Nephron progenitor cell (in vitro differentiated cells): ENCODE measurements around the gene CFAP74.

Experiments used
- DNase-seq: peaks from one replicate; pipeline ENCODE4 v3.0.0; 2021
- H3K27ac Mint-ChIP-seq: 2 replicates; pipeline ENCODE4 v1.8.0; 2021; ENCODE audit warnings: mild to moderate bottlenecking, moderate library complexity, mixed read lengths
- H3K27me3 Mint-ChIP-seq: 2 replicates; pipeline ENCODE4 v1.8.0; 2021; ENCODE audit warnings: mild to moderate bottlenecking, low read depth, mixed read lengths; ENCODE audit not compliant: poor library complexity
- H3K36me3 Mint-ChIP-seq: 2 replicates; pipeline ENCODE4 v1.8.0; 2021; ENCODE audit warnings: low read depth, mixed read lengths
- H3K4me1 Mint-ChIP-seq: 2 replicates; pipeline ENCODE4 v1.8.0; 2021; ENCODE audit warnings: mixed read lengths
- H3K4me3 Mint-ChIP-seq: 2 replicates; pipeline ENCODE4 v1.8.0; 2021; ENCODE audit warnings: mild to moderate bottlenecking, moderate library complexity, mixed read lengths
- H3K9me3 Mint-ChIP-seq: 2 replicates; pipeline ENCODE4 v1.8.0; 2021; ENCODE audit warnings: mild to moderate bottlenecking, moderate library complexity, mixed read lengths
- CTCF ChIP-seq: fragments of 200-600 bp; sonication (generic); IDR thresholded peaks from 2 replicates; pipeline ENCODE4 v1.5.0; 2021; ENCODE audit warnings: antibody characterized with exemption

The CFAP74 gene

GRCh38 chr1:1950940-1951339, 52.6 kb downstream of the CFAP74 start:
- no peak overlapping the region for H3K4me3 Mint-ChIP-seq
- no peak for DNase-seq
- peaks cover 43% of the 10 kb centered on the region for H3K27me3 Mint-ChIP-seq
- no peak for TF ChIP-seq CTCF
- peaks cover 15% of the 10 kb centered on the region for H3K9me3 Mint-ChIP-seq
- no peaks in the 10 kb centered on the region for H3K36me3 Mint-ChIP-seq
- peaks cover 19% of the 10 kb centered on the region for H3K4me1 Mint-ChIP-seq
- H3K27ac Mint-ChIP-seq = no peak overlapping the region

- peaks cover 46% of the 10 kb centered on the region for H3K27me3 Mint-ChIP-seq
- peaks cover 15% of the 10 kb centered on the region for H3K9me3 Mint-ChIP-seq
- H3K4me1 Mint-ChIP-seq = peaks cover 6% of the 10 kb centered on the region
- no peak for DNase-seq
- no peak overlapping the region for H3K4me3 Mint-ChIP-seq
- no peak overlapping the region for H3K27ac Mint-ChIP-seq
- TF ChIP-seq CTCF = no peak
- H3K36me3 Mint-ChIP-seq = no peaks in the 10 kb centered on the region
Measured at GRCh38 chr1:1948783-1949182, 54.8 kb downstream of the CFAP74 start.

- Mint-ChIP-seq H3K27me3 (peaks cover 46% of the 10 kb centered on the region), H3K9me3 (peaks cover 15% of the 10 kb centered on the region), H3K4me1 (peaks cover 5% of the 10 kb centered on the region), H3K36me3 (no peaks in the 10 kb centered on the region), H3K27ac (no peak overlapping the region), H3K4me3 (no peak overlapping the region)
- no peak for TF ChIP-seq CTCF
- DNase-seq = no peak
Measured at GRCh38 chr1:1947493-1947892, 56.1 kb downstream of the CFAP74 start.

- Mint-ChIP-seq H3K27me3 (peaks cover 43% of the 10 kb centered on the region), H3K4me3 (no peak overlapping the region), H3K4me1 (peaks cover 5% of the 10 kb centered on the region), H3K27ac (no peak overlapping the region), H3K36me3 (no peaks in the 10 kb centered on the region), H3K9me3 (peaks cover 15% of the 10 kb centered on the region)
- no peak for TF ChIP-seq CTCF
- no peak for DNase-seq
Measured at GRCh38 chr1:1946540-1946939, 57.0 kb downstream of the CFAP74 start.

- no peak for TF ChIP-seq CTCF
- DNase-seq = no peak
- Mint-ChIP-seq H3K27ac (no peak overlapping the region), H3K9me3 (peaks cover 11% of the 10 kb centered on the region), H3K4me1 (peaks cover 5% of the 10 kb centered on the region), H3K36me3 (no peaks in the 10 kb centered on the region), H3K27me3 (peaks cover 36% of the 10 kb centered on the region), H3K4me3 (no peak overlapping the region)
Measured at GRCh38 chr1:1945782-1946393, 57.7 kb downstream of the CFAP74 start.

- no peaks in the 10 kb centered on the region for H3K9me3 Mint-ChIP-seq
- peak; percentile 82 for DNase-seq
- peaks cover 5% of the 10 kb centered on the region for H3K4me1 Mint-ChIP-seq
- no peak overlapping the region for H3K4me3 Mint-ChIP-seq
- TF ChIP-seq CTCF = peak; percentile 91
- H3K27ac Mint-ChIP-seq = no peak overlapping the region
- H3K36me3 Mint-ChIP-seq = no peaks in the 10 kb centered on the region
- H3K27me3 Mint-ChIP-seq = peaks cover 26% of the 10 kb centered on the region
Measured at GRCh38 chr1:1943834-1944570, 59.6 kb downstream of the CFAP74 start.
